Activated CD4-positive, CD25-positive, alpha-beta regulatory T cell (primary cell): Measurements from ENCODE around the gene DCANP1.

Source experiments
- DNase-seq, 4 experiments: peaks; one replicate each; lab custom pipeline; 2025; lab: John Stamatoyannopoulos, UW

DCANP1 gene

DNA sequence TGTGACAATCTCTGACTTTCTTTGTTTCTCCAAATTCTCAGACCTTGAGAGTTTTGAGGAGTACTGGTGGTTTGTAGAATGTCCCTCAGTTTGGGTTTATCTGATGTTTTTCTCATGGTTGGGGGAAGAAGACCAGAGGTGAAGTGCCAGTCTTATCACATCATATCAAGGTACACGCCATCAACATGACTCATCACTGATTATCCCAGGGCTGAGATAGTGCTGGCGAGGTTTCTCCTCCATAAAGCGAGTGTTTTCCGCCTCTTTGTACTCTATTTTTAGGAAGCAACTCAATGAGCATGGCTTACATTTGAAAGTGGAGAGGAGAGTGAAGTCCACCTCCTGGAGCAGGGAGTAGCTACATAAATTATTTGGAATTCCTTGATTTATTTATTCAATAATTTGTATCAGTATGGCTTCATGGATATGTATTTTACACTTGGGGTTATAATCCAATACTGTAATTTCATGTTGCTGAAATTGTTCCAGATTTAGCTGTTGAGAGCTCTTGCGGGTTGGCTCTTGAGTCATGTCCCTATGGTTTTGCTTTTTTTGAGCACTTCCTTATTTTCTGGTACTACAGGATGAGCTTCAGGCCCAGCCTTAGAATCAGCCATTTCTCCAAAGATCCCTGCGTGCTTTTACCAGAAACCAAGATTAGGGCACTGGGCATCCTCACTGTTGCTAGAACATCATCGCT, 23.9 kb downstream of the DCANP1 start:
- no peak for DNase-seq

DNA sequence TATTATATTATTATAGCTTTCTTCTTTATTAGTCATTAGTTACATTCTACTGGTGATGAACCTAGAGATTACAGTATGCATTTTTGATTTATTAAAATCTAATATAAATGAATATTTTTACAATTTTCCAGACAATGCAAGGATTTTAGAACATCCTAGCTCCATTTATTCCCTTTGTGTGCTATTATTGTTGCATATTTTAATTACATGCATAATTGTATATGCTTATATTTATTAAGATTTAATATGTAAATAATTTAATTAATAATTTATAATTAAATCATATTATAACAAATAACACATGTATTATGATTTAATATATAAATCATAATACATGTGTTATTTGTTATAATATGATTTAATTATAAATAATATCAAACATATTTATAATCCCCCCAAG, 24.7 kb downstream of the DCANP1 start:
- no peak for DNase-seq

DNA sequence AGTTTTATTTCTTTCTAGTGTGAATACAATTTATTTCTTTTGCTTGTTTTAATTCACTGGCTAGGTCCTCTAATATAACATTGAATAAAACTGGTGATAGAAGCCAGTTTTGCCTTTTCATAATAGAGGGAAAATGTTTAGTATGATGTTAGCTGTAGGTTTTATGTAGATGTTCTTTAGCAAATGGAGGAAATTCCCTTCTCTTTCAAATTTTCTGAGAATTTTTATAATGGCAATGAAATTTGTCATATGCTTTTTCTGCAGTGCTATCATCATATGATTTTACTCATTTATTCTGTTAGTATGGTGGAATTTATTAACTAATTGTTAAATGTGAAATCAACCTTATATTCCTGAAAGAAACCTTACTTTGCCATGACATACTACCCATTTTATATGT, 30.1 kb downstream of the DCANP1 start:
- DNase-seq, result no peak

DNA sequence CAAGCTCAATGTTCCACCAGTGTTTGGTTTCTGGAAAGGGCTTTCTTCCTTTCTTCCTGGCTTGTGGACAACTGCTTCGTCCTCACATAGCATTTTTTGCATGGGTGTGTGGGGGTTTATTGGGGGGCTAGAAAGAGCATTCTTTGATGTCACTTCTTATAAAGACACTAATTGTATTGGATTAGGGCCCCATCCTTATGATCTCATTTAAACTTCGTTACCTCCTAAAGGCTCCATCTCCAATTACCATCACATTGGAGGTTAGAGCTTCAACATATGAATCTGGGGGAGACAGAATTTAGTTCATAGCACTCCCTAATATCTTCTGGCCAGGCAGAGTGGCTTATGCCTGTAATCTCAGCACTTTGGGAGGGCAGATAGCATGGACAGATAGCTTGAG, 42.1 kb downstream of the DCANP1 start:
- no peak for DNase-seq

DNA sequence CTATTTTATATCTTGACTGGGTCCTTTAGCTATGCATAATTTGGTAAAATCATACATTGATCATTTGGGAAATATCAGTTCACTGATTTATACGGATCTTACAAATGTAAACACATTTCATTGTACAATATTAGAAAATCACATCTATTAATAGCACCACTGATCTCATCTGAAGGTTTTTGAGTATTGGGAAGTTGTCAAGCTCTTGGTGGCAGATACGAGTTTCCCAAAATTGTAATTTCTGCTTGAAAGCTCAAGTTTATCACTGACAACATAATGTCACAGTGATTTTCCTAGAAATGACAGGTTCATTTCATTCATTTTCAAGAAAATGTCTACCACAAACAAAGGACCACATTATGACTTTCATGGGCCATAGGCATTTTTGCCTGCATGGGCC, 45.1 kb downstream of the DCANP1 start:
- no peak for DNase-seq

DNA sequence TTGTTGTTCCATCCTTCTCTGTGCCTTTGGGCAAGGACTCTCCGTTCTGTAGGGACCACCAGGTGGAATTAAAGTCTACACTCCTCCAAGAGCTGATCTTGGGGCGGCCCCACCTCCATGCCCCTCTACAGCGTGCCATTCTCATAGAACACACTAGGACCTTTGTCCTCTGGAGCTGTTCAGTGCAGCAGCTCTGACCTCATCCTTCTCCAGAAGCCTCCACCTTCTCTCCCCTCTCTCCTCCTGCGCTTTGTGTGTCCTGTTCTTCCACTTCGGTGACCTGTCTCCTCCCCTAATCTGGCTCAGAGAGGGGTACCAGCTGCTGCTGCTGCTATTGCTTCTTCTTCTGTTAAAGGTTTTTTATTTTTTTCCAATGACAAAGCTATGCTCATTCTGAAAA, 46.3 kb downstream of the DCANP1 start:
- DNase-seq, result no peak

DNA sequence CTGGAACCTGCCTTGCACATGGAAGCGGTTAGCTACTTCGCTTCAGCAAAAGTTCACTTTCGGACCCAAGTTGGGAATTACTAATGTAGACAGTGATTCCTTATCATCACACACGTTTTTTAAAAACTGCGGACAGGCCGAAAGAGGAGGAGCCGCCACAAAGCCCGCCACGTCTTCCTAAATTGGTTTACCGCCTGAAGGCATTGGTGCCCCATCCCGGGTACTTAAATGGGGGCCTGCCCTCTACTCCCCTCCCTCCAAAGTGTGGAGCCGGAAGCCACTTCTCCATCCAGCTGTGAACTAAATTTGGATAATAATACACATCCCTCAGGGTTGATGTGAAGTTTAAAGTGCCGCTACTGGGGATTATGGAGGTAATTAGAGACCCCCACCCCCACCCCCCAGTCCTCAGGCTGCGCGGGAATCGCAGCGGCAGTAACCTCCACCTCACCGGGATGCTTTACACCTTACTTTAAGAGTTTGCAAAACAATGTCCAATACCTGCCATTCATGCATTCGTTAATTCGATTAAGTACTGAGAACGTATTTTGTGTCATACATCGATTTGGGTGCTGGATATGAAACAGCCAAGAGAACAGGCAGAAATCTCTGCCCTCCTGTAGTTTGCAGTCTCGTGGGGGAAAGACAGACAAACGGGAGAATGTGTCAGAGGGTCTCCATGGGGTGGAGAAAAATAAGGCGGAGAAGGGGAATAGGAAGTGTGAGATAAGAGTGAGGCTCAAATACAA, 47.2 kb downstream of the DCANP1 start:
- DNase-seq, result no peak

DNA sequence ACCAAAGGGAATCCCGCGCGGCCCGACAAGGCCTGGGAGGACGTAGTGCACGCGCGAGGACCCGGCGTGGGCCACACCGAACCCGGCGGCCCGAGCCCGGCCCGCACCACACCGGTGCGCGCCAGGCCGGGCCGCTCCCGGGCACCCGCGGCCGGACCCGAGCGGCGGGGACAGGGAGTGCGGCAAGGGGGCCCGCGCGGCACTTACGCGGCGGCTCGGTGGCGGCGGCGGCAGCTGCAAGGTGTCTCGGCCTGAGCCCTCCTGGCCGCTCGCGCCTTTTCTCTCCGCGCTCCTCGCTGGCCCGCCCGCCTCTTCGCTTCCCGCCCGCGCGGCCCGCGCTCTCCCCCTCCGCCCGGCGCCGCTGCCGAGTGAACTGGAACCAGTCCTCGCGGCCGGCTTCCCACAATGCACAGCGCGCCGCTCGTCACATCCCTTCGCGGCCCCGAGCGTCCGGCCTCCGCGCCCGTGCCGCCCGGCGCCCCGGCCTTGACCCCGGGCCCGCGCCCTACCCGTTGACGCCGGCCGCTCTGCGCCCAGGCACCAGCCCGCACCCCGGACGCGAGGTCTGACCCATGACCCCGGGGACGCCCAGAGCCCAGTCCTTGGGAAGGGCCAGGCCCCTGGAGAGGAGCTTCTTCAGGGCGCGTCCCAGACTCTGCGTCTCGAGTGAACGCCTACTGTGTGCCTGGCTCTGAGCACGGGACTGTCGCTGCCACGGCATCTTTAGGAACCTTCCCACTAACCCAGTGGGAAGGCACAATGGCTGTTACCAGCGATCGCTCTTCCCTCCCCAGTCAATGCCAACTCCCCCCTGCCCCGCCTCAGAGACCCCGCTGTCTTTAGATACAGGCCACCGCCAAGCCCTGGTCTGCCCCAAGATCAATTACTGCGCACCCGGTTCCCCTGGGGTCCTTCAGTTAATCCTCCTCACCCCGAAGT, 48.0 kb downstream of the DCANP1 start, which contains the start of gene MACROH2A1:
TSS of gene MACROH2A1 (minus strand) at position 377 of the 939 bp plus-strand sequence. CDS start 10,138 bp downstream, outside the sequence.
- peak; percentile 62 to 66 (median 64) for DNase-seq

DNA sequence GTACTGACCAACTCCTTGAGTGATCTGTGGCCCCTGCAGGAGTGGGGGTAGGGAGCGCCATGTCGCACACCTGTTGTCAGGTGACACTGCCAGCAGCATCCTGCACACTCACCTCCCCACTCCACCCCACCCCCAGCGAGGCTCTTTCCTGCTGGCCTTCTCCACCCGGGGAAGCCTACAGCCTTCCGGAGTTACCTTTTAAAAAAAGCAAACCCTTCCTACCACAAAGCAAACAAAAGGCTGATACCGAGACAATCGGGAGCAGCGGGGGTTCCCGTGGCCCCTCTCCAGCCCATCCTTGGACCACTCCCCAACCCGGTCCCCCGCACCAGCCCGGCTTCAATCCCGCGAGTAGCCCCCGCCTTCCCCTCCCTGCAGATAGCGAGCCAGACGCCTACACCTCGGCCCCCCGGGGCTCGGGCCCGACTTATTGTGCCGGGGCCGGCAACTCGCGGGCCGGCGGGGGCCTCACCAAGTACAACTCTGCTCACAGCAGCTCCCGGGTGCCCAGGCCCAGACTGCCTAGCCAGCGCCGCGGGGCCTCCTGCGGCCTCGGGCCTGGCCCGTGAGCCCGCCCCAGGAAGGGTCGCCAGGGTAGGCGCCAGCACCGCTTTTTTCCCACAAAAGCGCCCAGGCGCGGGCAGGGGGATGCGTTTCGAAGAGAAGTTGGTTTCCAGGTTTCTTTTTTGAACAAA, 48.8 kb downstream of the DCANP1 start:
- peak in 3 of 4 experiments; percentile 21 to 28 (median 27) for DNase-seq

DNA sequence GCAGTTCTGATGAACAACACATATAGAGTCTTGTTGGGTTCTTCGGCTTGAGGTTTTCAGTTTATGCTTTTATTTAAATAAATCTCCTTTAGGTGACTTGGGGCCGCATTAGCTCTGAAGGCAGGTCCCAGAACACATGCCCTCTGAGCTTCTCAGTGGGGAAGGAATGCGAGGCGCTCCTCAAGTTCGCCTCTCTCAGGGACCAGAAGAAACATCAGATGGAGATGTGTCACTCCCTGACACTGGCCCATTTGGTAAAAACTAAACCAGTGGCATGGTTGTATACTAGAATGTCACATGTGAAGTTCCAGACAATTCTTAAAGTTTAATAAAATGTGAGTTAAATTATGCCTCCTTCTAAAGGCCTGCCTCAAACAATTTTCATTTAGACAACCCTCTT, 50.1 kb downstream of the DCANP1 start:
- no peak for DNase-seq

DNA sequence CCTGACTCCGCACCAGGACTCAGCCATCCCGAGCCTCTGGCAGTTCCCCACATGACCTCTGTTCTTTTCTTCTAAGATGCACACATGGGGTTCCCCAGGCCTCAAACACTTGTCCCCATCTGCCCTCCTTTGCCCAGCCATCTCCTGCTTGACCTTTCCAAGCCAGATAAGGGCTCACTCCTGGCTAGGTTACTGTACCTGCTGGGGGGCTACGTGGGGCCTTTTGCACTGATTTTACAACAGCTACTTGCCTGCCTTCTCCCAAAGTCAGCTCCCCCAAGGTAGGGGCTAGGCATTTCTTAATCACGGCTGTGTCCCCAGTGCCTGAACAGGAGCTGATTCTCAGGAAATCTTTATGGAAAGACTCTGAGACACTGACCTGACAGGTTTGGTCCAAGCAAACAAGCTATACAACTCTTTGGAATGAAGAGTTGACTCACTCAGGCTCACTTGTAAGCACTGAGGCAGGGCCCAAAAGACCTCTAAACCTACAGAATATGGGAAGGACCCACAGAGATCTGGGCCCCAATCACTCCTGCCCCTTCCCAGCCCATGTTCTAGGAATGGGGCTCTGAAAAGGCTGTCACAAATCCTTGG, 50.6 kb downstream of the DCANP1 start:
- no peak for DNase-seq

DNA sequence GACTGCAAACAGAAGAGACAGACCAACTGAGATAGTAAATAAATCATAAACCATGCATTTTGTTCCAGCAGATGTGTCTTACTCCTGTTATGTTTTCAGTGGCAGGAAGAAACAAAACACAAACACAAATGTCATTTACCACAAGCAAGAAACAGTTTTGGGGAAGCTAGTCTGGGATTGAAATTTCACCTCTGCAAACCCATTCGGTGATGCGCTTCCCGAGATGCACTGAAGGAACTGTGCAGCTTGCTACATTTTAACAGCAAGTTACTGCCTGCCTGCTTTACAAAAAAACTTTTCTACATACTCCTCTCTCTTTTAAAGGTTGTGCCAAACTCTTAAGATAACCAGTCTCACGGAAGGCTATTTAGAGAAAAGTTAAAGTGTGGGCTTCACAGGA, 51.3 kb downstream of the DCANP1 start:
- DNase-seq, result no peak

DNA sequence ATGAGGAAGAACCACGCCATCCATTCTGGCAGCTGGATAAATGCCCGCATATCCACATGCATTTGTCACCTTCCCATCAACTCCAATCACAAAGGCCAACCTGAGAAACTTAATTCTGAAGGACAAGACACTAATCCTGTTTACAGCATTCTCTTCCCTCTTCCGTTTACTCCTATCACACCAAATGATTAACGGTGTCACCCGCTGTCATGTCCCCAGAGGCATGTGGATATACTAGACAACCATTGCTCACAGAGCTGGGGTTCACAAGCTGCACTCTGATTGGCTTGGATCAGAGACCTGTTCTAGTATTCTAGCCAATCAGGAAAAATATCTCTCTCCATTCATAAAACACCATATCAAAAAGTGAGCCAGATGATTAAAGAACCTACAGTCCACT, 51.7 kb downstream of the DCANP1 start:
- DNase-seq, result no peak
